Neural progenitor cell (in vitro differentiated cells): ENCODE results near the gene ABCA1.

Source experiments
- CTCF ChIP-seq: fragments of 200-600 bp; sonication (generic); IDR thresholded peaks from 2 replicates; pipeline ENCODE4 v1.5.1; 2017; ENCODE audit warnings: antibody characterized with exemption, mild to moderate bottlenecking
- EZH2 ChIP-seq: fragments of 200-600 bp; sonication (generic); IDR thresholded peaks from 2 replicates; pipeline ENCODE4 v1.6.1; 2017; ENCODE audit warnings: antibody characterized with exemption, mild to moderate bottlenecking, moderate library complexity
- EZH2phosphoT487 ChIP-seq: fragments of 200-600 bp; sonication (generic); IDR thresholded peaks from 2 replicates; pipeline ENCODE4 v1.6.1; 2017; ENCODE audit warnings: antibody characterized with exemption

GRCh38 chr9:104795082-104795481, 132.9 kb downstream of the ABCA1 start:
- TF ChIP-seq CTCF, result no peak
- no peak for TF ChIP-seq EZH2
- no peak for TF ChIP-seq EZH2phosphoT487
